Liver (tissue), 3 donors: Measurements from ENCODE around the gene ERN1.

ENCODE experiments used
- ATF3 ChIP-seq: IDR thresholded peaks from 2 replicates; pipeline ENCODE4 v1.6.1; 2016; ENCODE audit warnings: antibody characterized with exemption
- CTCF ChIP-seq: fragments of 150-350 bp; IDR thresholded peaks from 2 replicates; pipeline ENCODE4 v1.5.1; 2017; ENCODE audit warnings: improper control_type of control experiment, low read depth, low read length; ENCODE audit not compliant: missing input control
- EGR1 ChIP-seq, 2 donors: IDR thresholded peaks; 2 replicates each; pipeline ENCODE4 v1.6.1; 2016 to 2018; ENCODE audit warnings: antibody characterized with exemption in 2 of 2, low read depth in 2 of 2
- GABPA ChIP-seq, 2 donors: IDR thresholded peaks in 1 of 2; conservative IDR thresholded peaks in 1 of 2; 2 replicates each; pipeline ENCODE4 v1.6.1; 2016; ENCODE audit warnings: antibody characterized with exemption in 2 of 2, mild to moderate bottlenecking in 1 of 2, moderate library complexity in 1 of 2
- HNF4A ChIP-seq, 2 donors: conservative IDR thresholded peaks; 2 replicates each; pipeline ENCODE4 v1.6.1; 2016; ENCODE audit warnings: antibody characterized with exemption in 2 of 2, mild to moderate bottlenecking in 2 of 2
- HNF4G ChIP-seq: IDR thresholded peaks from 2 replicates; pipeline ENCODE4 v1.6.1; 2016; ENCODE audit warnings: antibody characterized with exemption
- JUND ChIP-seq, 2 donors: IDR thresholded peaks; 2 replicates each; pipeline ENCODE4 v1.6.1; 2016; ENCODE audit warnings: antibody characterized with exemption in 2 of 2
- RAD21 ChIP-seq, 2 donors: IDR thresholded peaks; 2 replicates each; pipeline ENCODE4 v1.6.1; 2016; ENCODE audit warnings: antibody characterized with exemption in 2 of 2, mild to moderate bottlenecking in 2 of 2
- REST ChIP-seq: IDR thresholded peaks from 2 replicates; pipeline ENCODE4 v1.6.1; 2016; ENCODE audit warnings: antibody characterized with exemption, mild to moderate bottlenecking
- TAF1 ChIP-seq: conservative IDR thresholded peaks from 2 replicates; pipeline ENCODE4 v1.6.1; 2016; ENCODE audit warnings: antibody characterized with exemption, mild to moderate bottlenecking
- YY1 ChIP-seq: IDR thresholded peaks from 2 replicates; pipeline ENCODE4 v1.6.1; 2016; ENCODE audit warnings: antibody characterized with exemption, mild to moderate bottlenecking
- donor health status: healthy.
- donor health status: healthy.

GRCh38 chr17:64096037-64096436 is 33.9 kb downstream of the ERN1 start:
- TF ChIP-seq HNF4A (conservative IDR thresholded peaks at IDR 0.05): no peak
- no peak for TF ChIP-seq CTCF
- TF ChIP-seq EGR1 (IDR thresholded peaks at IDR 0.05; ENCODE audit: low read depth in 2 of 2): no peak
- no peak for TF ChIP-seq HNF4G
- TF ChIP-seq YY1: no peak
- no peak for TF ChIP-seq RAD21 (IDR thresholded peaks at IDR 0.05)
- TF ChIP-seq GABPA (IDR thresholded peaks at IDR 0.05 in 1 of 2, conservative IDR thresholded peaks at IDR 0.05 in 1 of 2): no peak
- no peak for TF ChIP-seq REST
- no peak for TF ChIP-seq ATF3
- no peak for TF ChIP-seq TAF1
- no peak for TF ChIP-seq JUND (IDR thresholded peaks at IDR 0.05)
